T-helper 2 cell treated with Interferon-gamma antibody and Interleukin-4, amounts not matched to agents 5 μg/mL and 100 μg/mL, for 36 hours (primary cell): ENCODE data around the gene HACD4.

Experiments
- DNase-seq: peaks from one replicate; pipeline ENCODE4 v3.0.0; 2021; ENCODE audit warnings: low spot score
- H3K27ac Mint-ChIP-seq: one replicate; pipeline ENCODE4 v1.8.0; 2021; ENCODE audit warnings: mild to moderate bottlenecking, mixed read lengths
- H3K27me3 Mint-ChIP-seq: one replicate; pipeline ENCODE4 v1.8.0; 2021; ENCODE audit warnings: low read depth, mixed read lengths
- H3K36me3 Mint-ChIP-seq: one replicate; pipeline ENCODE4 v1.8.0; 2021; ENCODE audit warnings: low read depth, mixed read lengths
- H3K4me1 Mint-ChIP-seq: one replicate; pipeline ENCODE4 v1.8.0; 2021; ENCODE audit warnings: low read depth, mixed read lengths
- H3K4me3 Mint-ChIP-seq: one replicate; pipeline ENCODE4 v1.8.0; 2022; ENCODE audit warnings: mild to moderate bottlenecking, moderate library complexity, mixed read lengths
- H3K9me3 Mint-ChIP-seq: one replicate; pipeline ENCODE4 v1.8.0; 2021; ENCODE audit warnings: mixed read lengths

Gene HACD4

GRCh38 chr9:21037278-21037677, 5.8 kb upstream of the HACD4 start:
- Mint-ChIP-seq H3K36me3 (peaks cover 13% of the 10 kb centered on the region), H3K9me3 (peaks cover 4% of the 10 kb centered on the region), H3K4me1 (peaks cover 19% of the 10 kb centered on the region), H3K27me3 (peaks cover 2% of the 10 kb centered on the region), H3K27ac (no peak overlapping the region), H3K4me3 (no peak overlapping the region)
- no peak for DNase-seq

GRCh38 chr9:21031808-21032183, 356 bp upstream of the HACD4 start:
- Mint-ChIP-seq H3K4me3 (peak overlapping the region; percentile 59), H3K9me3 (no peaks in the 10 kb centered on the region), H3K27ac (peak overlapping the region; percentile 72), H3K4me1 (peaks cover 16% of the 10 kb centered on the region), H3K27me3 (peaks cover 2% of the 10 kb centered on the region), H3K36me3 (peaks cover 20% of the 10 kb centered on the region)
- no peak for DNase-seq

GRCh38 chr9:21030389-21031035, 928 bp downstream of the HACD4 start:
- peaks cover 2% of the 10 kb centered on the region for H3K27me3 Mint-ChIP-seq
- H3K27ac Mint-ChIP-seq: no peak overlapping the region
- H3K36me3 Mint-ChIP-seq: peaks cover 31% of the 10 kb centered on the region
- H3K4me3 Mint-ChIP-seq: no peak overlapping the region
- no peaks in the 10 kb centered on the region for H3K9me3 Mint-ChIP-seq
- peak; percentile 36 for DNase-seq
- peaks cover 12% of the 10 kb centered on the region for H3K4me1 Mint-ChIP-seq

- H3K4me1 Mint-ChIP-seq: peaks cover 11% of the 10 kb centered on the region
- H3K36me3 Mint-ChIP-seq: peaks cover 31% of the 10 kb centered on the region
- no peaks in the 10 kb centered on the region for H3K9me3 Mint-ChIP-seq
- no peak for DNase-seq
- no peaks in the 10 kb centered on the region for H3K27me3 Mint-ChIP-seq
- no peak overlapping the region for H3K27ac Mint-ChIP-seq
- H3K4me3 Mint-ChIP-seq: no peak overlapping the region
Measured at GRCh38 chr9:21029661-21030060, 1.8 kb downstream of the HACD4 start.

GRCh38 chr9:21028466-21028865, 3.0 kb downstream of the HACD4 start:
- H3K36me3 Mint-ChIP-seq: peaks cover 36% of the 10 kb centered on the region
- DNase-seq: no peak
- peaks cover 16% of the 10 kb centered on the region for H3K4me1 Mint-ChIP-seq
- H3K9me3 Mint-ChIP-seq: no peaks in the 10 kb centered on the region
- no peaks in the 10 kb centered on the region for H3K27me3 Mint-ChIP-seq
- no peak overlapping the region for H3K4me3 Mint-ChIP-seq
- H3K27ac Mint-ChIP-seq: no peak overlapping the region

GRCh38 chr9:21027295-21027694, 4.1 kb downstream of the HACD4 start:
- Mint-ChIP-seq H3K36me3 (peaks cover 38% of the 10 kb centered on the region), H3K27ac (no peak overlapping the region), H3K9me3 (peaks cover under 1% of the 10 kb centered on the region), H3K27me3 (no peaks in the 10 kb centered on the region), H3K4me1 (peaks cover 8% of the 10 kb centered on the region), H3K4me3 (no peak overlapping the region)
- no peak for DNase-seq

- Mint-ChIP-seq H3K36me3 (peaks cover 56% of the 10 kb centered on the region), H3K4me3 (no peak overlapping the region), H3K27ac (no peak overlapping the region), H3K9me3 (peaks cover 6% of the 10 kb centered on the region), H3K27me3 (no peaks in the 10 kb centered on the region), H3K4me1 (peaks cover 7% of the 10 kb centered on the region)
- DNase-seq: no peak
Measured at GRCh38 chr9:21023861-21024260, 7.6 kb downstream of the HACD4 start.

GRCh38 chr9:21018177-21018576, 13.3 kb downstream of the HACD4 start:
- Mint-ChIP-seq H3K27me3 (no peaks in the 10 kb centered on the region), H3K9me3 (peaks cover 6% of the 10 kb centered on the region), H3K4me1 (no peaks in the 10 kb centered on the region), H3K27ac (no peak overlapping the region), H3K36me3 (peaks cover 57% of the 10 kb centered on the region), H3K4me3 (no peak overlapping the region)
- DNase-seq: no peak

- peaks cover 2% of the 10 kb centered on the region for H3K9me3 Mint-ChIP-seq
- H3K27me3 Mint-ChIP-seq: no peaks in the 10 kb centered on the region
- DNase-seq: no peak
- H3K4me1 Mint-ChIP-seq: no peaks in the 10 kb centered on the region
- H3K4me3 Mint-ChIP-seq: no peak overlapping the region
- no peak overlapping the region for H3K27ac Mint-ChIP-seq
- H3K36me3 Mint-ChIP-seq: peaks cover 58% of the 10 kb centered on the region
Measured at GRCh38 chr9:21016701-21017491, 14.5 kb downstream of the HACD4 start.

- Mint-ChIP-seq H3K27me3 (no peaks in the 10 kb centered on the region), H3K4me3 (no peak overlapping the region), H3K27ac (no peak overlapping the region), H3K9me3 (no peaks in the 10 kb centered on the region), H3K36me3 (peaks cover 56% of the 10 kb centered on the region), H3K4me1 (no peaks in the 10 kb centered on the region)
- DNase-seq: no peak
Measured at GRCh38 chr9:21015995-21016394, 15.4 kb downstream of the HACD4 start.

GRCh38 chr9:21015129-21015815, 16.2 kb downstream of the HACD4 start:
- no peaks in the 10 kb centered on the region for H3K4me1 Mint-ChIP-seq
- DNase-seq: no peak
- H3K27ac Mint-ChIP-seq: no peak overlapping the region
- peaks cover 56% of the 10 kb centered on the region for H3K36me3 Mint-ChIP-seq
- no peaks in the 10 kb centered on the region for H3K27me3 Mint-ChIP-seq
- no peak overlapping the region for H3K4me3 Mint-ChIP-seq
- no peaks in the 10 kb centered on the region for H3K9me3 Mint-ChIP-seq

GRCh38 chr9:21002040-21002439, 29.4 kb downstream of the HACD4 start:
- no peaks in the 10 kb centered on the region for H3K27me3 Mint-ChIP-seq
- DNase-seq: no peak
- H3K36me3 Mint-ChIP-seq: peaks cover 65% of the 10 kb centered on the region
- H3K4me3 Mint-ChIP-seq: no peak overlapping the region
- H3K27ac Mint-ChIP-seq: peak overlapping the region; percentile 10
- peaks cover 22% of the 10 kb centered on the region for H3K4me1 Mint-ChIP-seq
- H3K9me3 Mint-ChIP-seq: peaks cover 11% of the 10 kb centered on the region

- Mint-ChIP-seq H3K27ac (peak overlapping the region; percentile 10), H3K9me3 (peaks cover 11% of the 10 kb centered on the region), H3K4me1 (peaks cover 27% of the 10 kb centered on the region), H3K4me3 (no peak overlapping the region), H3K36me3 (peaks cover 64% of the 10 kb centered on the region), H3K27me3 (no peaks in the 10 kb centered on the region)
- DNase-seq: no peak
Measured at GRCh38 chr9:21001581-21001980, 29.9 kb downstream of the HACD4 start.

- peak overlapping the region; percentile 10 for H3K27ac Mint-ChIP-seq
- DNase-seq: peak; percentile 4
- H3K27me3 Mint-ChIP-seq: no peaks in the 10 kb centered on the region
- H3K4me3 Mint-ChIP-seq: no peak overlapping the region
- H3K36me3 Mint-ChIP-seq: peaks cover 63% of the 10 kb centered on the region
- peaks cover 11% of the 10 kb centered on the region for H3K9me3 Mint-ChIP-seq
- peaks cover 27% of the 10 kb centered on the region for H3K4me1 Mint-ChIP-seq
Measured at GRCh38 chr9:20997503-20998076, 33.9 kb downstream of the HACD4 start.
